NCI-H82 treated with DMSO at 0.1 percent for 48 hours (cell line): ENCODE results near the gene NPHS1.
A peak's percentile ranks its signal among the peaks of the same experiment; 100 is the strongest.
"Not testable (repeated sequence)": the region's sequence is repeated elsewhere in the genome, so short reads cannot be mapped to it uniquely, and the experiment has no call there.

Experiments
- DNase-seq: peaks from one replicate; lab custom pipeline; 2025; ENCODE audit not compliant: unreplicated experiment; lab: John Stamatoyannopoulos, UW

Gene NPHS1

DNA sequence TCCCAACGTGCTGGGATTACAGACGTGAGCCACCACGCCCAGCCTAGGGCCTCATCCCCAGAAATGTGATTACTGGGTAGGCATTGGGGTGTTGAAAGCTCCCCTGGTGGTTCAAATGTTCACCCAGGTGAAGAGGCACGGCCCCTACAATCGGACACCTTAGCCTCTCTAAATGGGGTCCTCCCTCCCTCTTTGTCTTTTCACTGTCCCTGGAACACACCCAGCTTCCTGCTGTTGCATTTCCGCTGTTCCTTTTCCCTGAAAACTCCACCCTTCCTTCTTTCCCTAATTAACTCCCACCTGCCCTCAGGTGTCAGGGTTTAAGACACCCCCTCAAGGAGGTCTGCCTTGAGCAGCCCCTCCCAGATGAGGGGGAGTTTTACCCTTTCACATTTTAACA is 36.0 kb downstream of the NPHS1 start:
- DNase-seq, result no peak

DNA sequence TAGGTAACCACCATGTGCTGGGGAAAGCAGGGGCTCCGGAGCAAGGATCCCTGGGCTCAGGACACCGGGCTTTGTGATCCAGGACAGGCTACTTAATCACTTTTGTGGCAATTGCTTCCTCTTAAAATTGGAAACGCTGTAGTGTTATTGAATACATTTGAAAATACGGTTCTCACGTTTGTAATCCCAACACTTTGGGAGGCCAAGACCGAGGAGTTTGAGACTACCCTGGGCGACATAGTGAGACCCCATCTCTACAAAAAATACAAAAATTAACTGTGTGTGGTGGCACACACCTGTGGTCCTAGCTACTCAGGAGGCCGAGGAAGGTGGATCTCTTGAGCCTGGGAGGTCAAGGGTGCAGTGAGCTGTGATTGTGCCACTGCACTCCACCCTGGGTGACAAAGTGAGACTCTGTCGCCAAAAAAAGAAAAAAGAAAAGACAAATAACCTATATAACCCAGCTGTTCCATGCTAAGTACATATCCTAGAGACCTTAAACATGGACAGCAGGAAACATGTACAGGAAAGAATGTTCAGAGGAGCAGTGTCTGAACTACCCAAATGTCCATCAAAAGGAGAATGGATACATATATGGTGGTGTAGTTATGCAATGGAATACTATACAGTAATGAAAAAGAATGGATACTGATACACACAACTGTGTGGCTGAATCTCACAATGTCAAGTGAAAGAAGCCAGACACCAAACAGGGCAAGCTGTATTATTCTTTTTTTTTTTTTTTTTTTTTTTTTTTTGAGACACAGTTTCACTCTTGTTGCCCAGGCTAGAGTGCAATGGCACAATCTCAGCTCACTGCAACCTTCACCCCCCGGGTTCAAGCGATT is 39.0 kb downstream of the NPHS1 start:
- no peak for DNase-seq

- no peak for DNase-seq
Measured at GRCh38 chr19:35812220-35813042, 39.9 kb downstream of the NPHS1 start, which contains the start of gene PRODH2. PRODH2 (minus strand) TSS chr19:35812845; CDS start chr19:35812805, 40 bp downstream.

GRCh38 chr19:35811317-35812219 is 40.7 kb downstream of the NPHS1 start:
- peak; percentile 20 for DNase-seq

DNA sequence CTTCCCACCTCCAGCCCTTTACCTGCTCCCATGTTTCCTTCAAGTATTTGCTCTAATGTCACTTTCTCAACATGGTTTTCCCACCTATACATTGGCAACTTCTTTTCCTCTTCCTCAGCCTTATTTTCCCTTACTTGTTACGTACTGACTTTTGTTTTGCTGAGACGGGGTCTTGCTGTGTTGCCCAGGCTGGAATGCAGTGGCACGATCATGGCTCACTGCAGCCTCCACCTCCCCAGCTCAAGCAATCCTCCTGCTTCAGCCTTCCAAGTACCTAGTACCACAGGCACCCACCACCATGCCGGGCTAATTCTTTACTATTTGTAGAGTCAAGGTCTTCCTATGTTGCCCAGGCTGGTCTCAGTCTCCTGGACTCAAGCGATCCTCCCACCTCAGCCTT is 44.7 kb downstream of the NPHS1 start:
- no peak for DNase-seq

- DNase-seq, result no peak
Measured at GRCh38 chr19:35806597-35806996, 45.7 kb downstream of the NPHS1 start.

DNA sequence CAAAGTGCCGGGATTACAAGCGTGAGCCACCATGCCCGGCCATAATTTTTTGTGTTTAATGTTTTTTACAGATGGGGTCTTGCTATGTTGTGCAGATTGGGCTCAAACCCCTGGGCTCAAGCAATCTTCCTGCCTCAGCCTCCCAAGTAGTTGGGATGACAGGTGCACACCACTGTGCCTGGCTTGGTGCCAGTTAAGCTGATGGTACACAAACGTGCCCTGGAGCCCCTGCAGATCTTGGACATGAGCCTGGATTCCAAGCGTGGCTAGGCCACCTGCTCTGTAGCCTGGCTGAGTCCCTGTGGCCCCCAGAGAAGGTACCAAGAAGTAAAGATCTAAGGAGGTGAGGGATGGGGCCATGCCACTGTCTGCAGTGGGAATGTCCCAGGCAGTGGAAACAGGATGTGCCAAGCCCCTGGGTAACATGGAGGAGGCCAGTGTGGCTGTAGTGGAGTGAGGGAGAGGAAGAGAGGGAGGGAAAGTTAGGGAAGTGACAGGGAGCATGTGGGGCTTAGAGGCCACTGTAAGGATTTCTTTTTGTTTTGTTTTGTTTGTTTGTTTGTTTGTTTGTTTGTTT is 46.7 kb downstream of the NPHS1 start:
- no peak for DNase-seq

DNA sequence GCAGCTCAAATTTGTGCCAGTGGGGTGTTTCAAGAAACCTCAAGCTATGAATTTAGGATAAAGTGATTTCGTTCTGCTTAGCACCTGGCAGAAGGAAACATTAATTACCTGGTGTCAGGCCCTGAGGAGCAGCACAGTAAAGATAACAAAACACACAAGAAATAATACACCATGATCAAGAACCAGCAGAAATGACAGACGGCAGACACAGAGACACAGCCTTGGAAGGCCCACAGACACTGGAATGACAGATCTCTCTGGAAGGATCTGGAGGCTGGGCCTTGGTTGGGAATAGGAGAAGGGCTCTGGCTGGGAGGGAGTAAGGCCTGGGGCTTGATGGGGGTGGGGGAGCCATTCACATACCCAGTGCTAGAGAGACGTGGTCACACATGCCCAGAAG is 50.5 kb downstream of the NPHS1 start:
- no peak for DNase-seq

DNA sequence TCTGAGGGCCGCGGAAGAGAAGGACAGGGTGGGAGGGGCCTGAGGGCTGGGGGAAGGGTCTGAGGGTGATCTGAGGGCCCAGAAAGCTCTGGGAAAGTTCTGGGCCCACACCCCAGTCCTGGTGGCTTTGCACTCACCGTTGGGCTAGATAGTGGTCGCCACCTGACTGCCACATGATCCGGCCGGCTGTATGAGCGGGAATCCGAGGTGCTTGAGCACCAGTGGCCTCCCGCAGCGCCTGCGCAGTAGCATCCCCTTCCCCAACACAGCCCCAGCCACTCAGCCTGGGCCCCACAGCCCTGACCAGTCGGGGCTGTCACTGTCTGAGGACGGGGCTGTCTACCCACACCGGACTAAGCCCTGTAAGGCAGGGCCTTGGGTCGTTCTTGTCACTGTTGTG is 54.6 kb downstream of the NPHS1 start:
- DNase-seq, result no peak

GRCh38 chr19:35796645-35797542 is 55.4 kb downstream of the NPHS1 start:
- DNase-seq, result no peak

- not testable (repeated sequence) for DNase-seq
Measured at GRCh38 chr19:35795564-35795963, 56.7 kb downstream of the NPHS1 start.

DNA sequence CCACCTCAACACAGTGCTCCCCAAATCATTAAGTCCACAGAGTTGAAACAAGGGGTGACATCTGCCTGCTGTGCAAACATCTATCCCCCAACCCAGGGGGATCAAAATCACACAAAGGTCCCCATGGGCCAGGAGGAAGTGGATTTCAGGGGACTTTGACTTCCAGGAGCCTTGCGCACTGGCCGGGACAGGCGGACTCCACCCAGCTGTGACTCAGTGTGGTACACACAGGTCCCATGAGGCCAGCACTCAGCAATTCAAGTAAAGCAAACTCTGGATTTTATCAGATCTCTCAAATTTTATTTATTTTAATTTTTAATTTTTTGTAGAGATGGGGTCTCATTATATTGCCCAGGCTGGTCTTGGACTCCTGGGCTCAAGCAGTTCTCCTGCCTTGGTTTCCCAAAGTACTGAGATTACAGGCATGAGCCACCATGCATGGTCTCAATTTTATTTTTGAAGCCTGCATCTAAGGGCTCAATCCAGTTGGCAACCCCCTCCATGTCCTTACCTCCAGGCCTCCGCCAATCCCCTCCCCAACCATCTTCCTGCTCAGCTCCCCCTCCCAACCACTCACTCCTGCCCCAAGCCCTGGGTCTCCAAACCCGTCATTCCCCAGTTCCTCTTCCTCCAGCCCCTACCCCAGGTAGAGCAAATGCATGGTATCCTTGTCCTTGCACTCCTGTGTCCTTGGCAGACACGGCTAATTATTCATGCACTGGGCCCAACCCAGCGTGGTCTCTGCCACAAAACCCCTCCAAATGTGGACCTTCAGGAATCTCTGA is 58.7 kb downstream of the NPHS1 start:
- no peak for DNase-seq

DNA sequence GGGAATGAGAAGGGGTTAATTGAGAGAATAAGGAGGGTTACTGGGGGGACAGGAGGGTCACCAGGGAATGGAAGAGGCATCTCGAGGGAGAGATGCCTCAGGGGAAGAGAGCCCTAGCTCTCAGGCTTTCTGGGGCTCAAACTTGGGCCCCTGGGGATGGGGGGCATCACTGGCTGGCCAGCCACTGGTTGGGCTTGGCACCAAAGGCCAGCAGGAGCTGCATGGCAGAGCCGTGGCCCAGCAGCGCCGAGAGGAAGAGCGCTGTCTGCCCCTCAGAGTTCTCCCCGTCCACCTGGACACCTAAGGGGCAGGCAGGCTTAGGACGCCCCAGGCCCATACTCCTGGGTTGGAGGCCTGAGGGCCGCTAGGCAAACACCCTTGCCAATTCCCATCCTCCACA is 59.4 kb downstream of the NPHS1 start:
- no peak for DNase-seq

- no peak for DNase-seq
Measured at GRCh38 chr19:35792312-35792711, 60.0 kb downstream of the NPHS1 start.

GRCh38 chr19:35791814-35792279 is 60.5 kb downstream of the NPHS1 start:
- no peak for DNase-seq

DNA sequence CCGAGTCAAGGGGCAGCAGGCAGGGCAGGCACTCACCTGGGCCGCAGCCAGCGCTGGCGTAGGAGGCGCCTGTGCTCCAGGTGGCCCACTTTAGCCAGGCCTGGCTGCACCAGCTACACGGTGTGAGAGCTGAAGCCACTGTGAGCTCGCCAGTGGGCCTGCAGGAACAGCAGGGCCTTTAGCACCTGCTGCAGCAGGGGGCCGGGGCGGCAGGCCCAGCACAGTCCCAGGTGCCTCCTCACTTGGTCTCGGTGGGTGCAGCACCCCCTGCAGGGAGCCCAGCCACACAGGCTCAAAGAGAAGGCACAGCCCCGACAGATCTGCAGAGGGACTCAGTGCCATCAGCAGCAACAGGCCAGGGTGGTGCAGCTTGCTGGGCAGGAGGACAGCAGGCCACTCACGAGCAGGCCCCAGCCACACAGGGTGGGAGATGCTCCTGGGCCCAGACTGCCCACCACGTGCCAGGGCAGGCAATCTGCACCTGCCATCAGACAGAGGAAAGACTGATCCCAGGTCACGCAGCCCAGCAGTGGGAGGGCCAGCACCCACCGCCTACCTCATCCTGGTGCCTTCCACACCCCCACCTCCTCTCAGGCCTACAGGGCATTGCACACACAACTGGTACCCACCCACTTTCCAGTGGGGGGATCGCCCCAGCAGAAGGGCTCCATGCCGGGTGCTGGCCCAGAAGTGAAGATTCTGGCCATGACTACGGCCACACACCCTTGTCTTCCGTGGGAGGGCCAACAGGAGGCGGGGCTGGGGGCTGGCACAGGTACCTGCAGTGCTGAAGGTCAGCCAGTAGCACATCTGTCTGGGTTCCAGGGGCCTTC is 61.1 kb downstream of the NPHS1 start:
- no peak for DNase-seq

DNA sequence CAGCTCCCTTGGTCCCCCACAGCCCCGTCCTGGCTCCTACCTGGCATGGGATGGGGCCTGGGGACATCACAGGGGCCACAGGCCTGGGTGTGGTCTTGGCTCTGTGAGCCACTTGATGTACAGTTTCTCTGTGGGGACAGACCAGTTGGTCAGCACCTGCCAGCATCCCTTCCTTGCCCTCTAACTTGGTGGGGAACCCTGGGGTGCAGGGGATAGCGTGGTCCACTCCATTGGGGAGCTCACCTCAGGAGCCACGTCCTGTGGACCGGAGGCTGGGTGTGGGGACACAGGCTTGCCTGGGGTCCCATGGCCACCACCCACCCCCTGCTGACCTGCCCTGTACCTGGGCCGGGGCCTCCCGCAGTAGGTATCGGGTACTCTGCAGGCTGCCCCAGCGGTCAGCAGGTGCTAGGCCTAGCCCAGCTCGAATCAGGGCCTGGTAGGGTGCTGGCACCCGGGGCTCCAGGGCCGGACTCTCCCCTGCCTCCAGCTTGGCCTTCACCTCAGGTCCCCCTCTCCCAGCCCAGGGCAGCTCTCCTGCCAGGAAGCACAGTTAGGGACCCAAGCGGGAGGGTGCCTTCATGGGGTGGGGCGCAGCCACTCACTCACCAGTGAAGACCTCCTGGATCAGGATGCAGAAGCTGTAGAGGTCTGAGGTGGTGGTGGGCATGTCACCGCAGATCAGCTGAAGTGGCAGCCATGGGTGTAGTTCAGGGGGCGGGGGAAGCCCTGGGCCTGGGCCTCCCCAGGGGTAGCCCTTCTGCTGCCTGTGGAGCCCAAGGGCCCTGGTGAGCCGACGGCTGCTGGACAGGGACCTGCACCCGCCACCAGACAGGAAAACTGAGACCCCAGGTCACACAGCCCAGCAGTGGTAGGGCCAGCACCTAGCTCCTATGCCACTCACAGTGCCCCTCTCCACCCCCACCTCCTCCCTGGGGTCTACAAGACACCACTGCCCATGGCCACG is 62.0 kb downstream of the NPHS1 start:
- no peak for DNase-seq
